ENCODE measurements around the gene ESRRA.

- TF ChIP-seq EZH2 (IDR thresholded peaks at IDR 0.05; ENCODE audit: insufficient read depth, poor library complexity, severe bottlenecking) (no peak), EZH2phosphoT487 (IDR thresholded peaks at IDR 0.05; ENCODE audit: insufficient read depth, low read depth) (no peak)
These were observed 21.0 kb upstream of the ESRRA start, which contains the start of gene BAD for GRCh38 chr11:64284048-64284961.

Measured in GM23248 (cell line).